Choroid plexus epithelial cell (primary cell): ENCODE measurements around the gene C10orf105.

Experiments used
- DNase-seq: peaks from one replicate; pipeline ENCODE4 v3.0.0-alpha.2; 2010; ENCODE audit warnings: low read depth
- H3K4me3 ChIP-seq: 2 replicates; pipeline ENCODE4 v1.5.1; 2011; ENCODE audit warnings: low read depth, mild to moderate bottlenecking, control low read depth, low read length, moderate library complexity
- CTCF ChIP-seq: conservative IDR thresholded peaks from 2 replicates; pipeline ENCODE4 v1.5.1; 2011; ENCODE audit warnings: low read depth, mild to moderate bottlenecking, control low read depth, inconsistent platforms, low read length, moderate library complexity

C10orf105 gene

GRCh38 chr10:71721313-71721712, 1.7 kb upstream of the C10orf105 start:
- TF ChIP-seq CTCF, result no peak
- DNase-seq, result no peak
- H3K4me3 ChIP-seq, result no peak overlapping the region

GRCh38 chr10:71720288-71720687, 710 bp upstream of the C10orf105 start:
- no peak for TF ChIP-seq CTCF
- no peak overlapping the region for H3K4me3 ChIP-seq
- DNase-seq, result no peak

- no peak for DNase-seq
- no peak overlapping the region for H3K4me3 ChIP-seq
- TF ChIP-seq CTCF, result no peak
Observed at GRCh38 chr10:71719042-71719441, 536 bp downstream of the C10orf105 start.

- H3K4me3 ChIP-seq, result no peak overlapping the region
- TF ChIP-seq CTCF, result no peak
Observed at GRCh38 chr10:71718165-71718698, 1.3 kb downstream of the C10orf105 start.

GRCh38 chr10:71717551-71717951, 2.0 kb downstream of the C10orf105 start:
- no peak overlapping the region for H3K4me3 ChIP-seq
- no peak for DNase-seq
- TF ChIP-seq CTCF, result no peak

More at GRCh38 chr10:71718165-71718698, 1.3 kb downstream of the C10orf105 start:
- no peak for DNase-seq

- H3K4me3 ChIP-seq, result no peak overlapping the region
- DNase-seq, result no peak
- TF ChIP-seq CTCF, result no peak
Observed at GRCh38 chr10:71717056-71717455, 2.5 kb downstream of the C10orf105 start.

- TF ChIP-seq CTCF, result no peak
- no peak for DNase-seq
- H3K4me3 ChIP-seq, result no peak overlapping the region
Observed at GRCh38 chr10:71716426-71716825, 3.2 kb downstream of the C10orf105 start.
